Natural killer cell (primary cell): ENCODE measurements around the gene SND1. TPM values are rescaled to one million over a fixed set of nuclear protein-coding genes. Genes with fewer than 3 reads are reported as not detected.

ENCODE experiments used
- ATAC-seq, 3 donors: fragments of 150-1000 bp in 2 of 3; fragments of 200-7000 bp in 1 of 3; cut with Tn5 transposase; 1 replicate in 1 of 3; 2 replicates in 2 of 3; pipeline ENCODE4 v1.10.0; 2021; ENCODE audit warnings: mild to moderate bottlenecking in 2 of 3, moderate library complexity in 2 of 3
- DNase-seq, 2 donors: peaks; one replicate each; pipeline versions ENCODE4 v3.0.0 to v3.0.0-alpha.2; 2013 to 2021; ENCODE audit warnings: mixed read lengths in 1 of 2
- H3K27ac ChIP-seq: one replicate; pipeline ENCODE4 v1.5.1; 2013; ENCODE audit warnings: mild to moderate bottlenecking, low read length
- H3K27me3 ChIP-seq: one replicate; pipeline ENCODE4 v1.6.1; 2013; ENCODE audit warnings: low read length; ENCODE audit not compliant: control insufficient read depth, insufficient read depth
- H3K36me3 ChIP-seq: one replicate; pipeline ENCODE4 v1.6.1; 2013; ENCODE audit warnings: low read length; ENCODE audit not compliant: control insufficient read depth, insufficient read depth
- H3K4me1 ChIP-seq: one replicate; pipeline ENCODE4 v1.6.1; 2013; ENCODE audit warnings: low read length; ENCODE audit not compliant: control insufficient read depth, insufficient read depth
- H3K4me3 ChIP-seq: one replicate; pipeline ENCODE4 v1.5.1; 2013; ENCODE audit warnings: low read length
- H3K9me3 ChIP-seq: one replicate; pipeline ENCODE4 v1.6.1; 2013; ENCODE audit warnings: low read length; ENCODE audit not compliant: control insufficient read depth, insufficient read depth
- H3K27ac Mint-ChIP-seq, 2 donors: one replicate each; pipeline ENCODE4 v1.8.0; 2022; ENCODE audit warnings: mild to moderate bottlenecking in 2 of 2, mixed read lengths in 2 of 2, moderate library complexity in 1 of 2
- H3K27me3 Mint-ChIP-seq, 2 donors: one replicate each; pipeline ENCODE4 v1.8.0; 2022; ENCODE audit warnings: low read depth in 2 of 2, mixed read lengths in 2 of 2
- H3K36me3 Mint-ChIP-seq: one replicate; pipeline ENCODE4 v1.8.0; 2022; ENCODE audit warnings: mixed read lengths
- H3K4me1 Mint-ChIP-seq, 2 donors: one replicate each; pipeline ENCODE4 v1.8.0; 2022; ENCODE audit warnings: mixed read lengths in 2 of 2
- H3K4me3 Mint-ChIP-seq: one replicate; pipeline ENCODE4 v1.8.0; 2022; ENCODE audit warnings: mild to moderate bottlenecking, moderate library complexity, mixed read lengths
- H3K9me3 Mint-ChIP-seq, 2 donors: one replicate each; pipeline ENCODE4 v1.8.0; 2022; ENCODE audit warnings: mixed read lengths in 2 of 2
- CTCF ChIP-seq: fragments of 200-600 bp; IDR thresholded peaks from one replicate; pipeline ENCODE4 v1.8.0; 2022; ENCODE audit warnings: antibody characterized with exemption
- WGBS: methylation state at CpG from one replicate; pipeline ENCODE4 v1.1.7; 2013; ENCODE audit warnings: missing lambda C conversion rate; ENCODE audit not compliant: insufficient coverage; 5-methylcytosine and 5-hydroxymethylcytosine counted together
- intact Hi-C: fragments of 100-400 bp; cut with micrococcal nuclease; formaldehyde crosslinking; loops from one replicate; pipeline ENCODE4 v1.14.2; 2022
- total RNA-seq, 4 donors: library from RNA; stranded (reverse); fragments of 120-200 nt in 1 of 4; gene quantifications; one replicate each; pipeline versions ENCODE4 v1.2.3 to v1.2.4, GENCODE V29; 2013 to 2022

Gene SND1
- total RNA-seq, 3 donors from 2014 or later (not counting 1 experiment from before 2014, with no cell fraction given): 149 to 188 (median 149) TPM

GRCh38 chr7:127892488-127893314 lies 240.7 kb downstream of the SND1 start:
- Histone ChIP-seq H3K9me3 (no peaks in the 10 kb centered on the region), H3K4me3 (no peak overlapping the region), H3K36me3 (peaks cover 19% of the 10 kb centered on the region), H3K4me1 (no peaks in the 10 kb centered on the region), H3K27ac (no peak overlapping the region), H3K27me3 (no peaks in the 10 kb centered on the region)
- ATAC-seq (no peak), DNase-seq (no peak)
- Mint-ChIP-seq H3K27me3 (no peaks in the 10 kb centered on the region), H3K36me3 (peaks cover 11% of the 10 kb centered on the region), H3K4me1 (peaks cover 17 to 23% of the 10 kb centered on the region in 2 donors), H3K4me3 (no peak overlapping the region), H3K9me3 (no peaks in the 10 kb centered on the region), H3K27ac (no peak overlapping the region)
- no peak for TF ChIP-seq CTCF
- intact Hi-C loops: no loop called here
- WGBS: 95% methylated on average over 8 of the region's 9 CpGs

GRCh38 chr7:127893547-127893946 lies 241.6 kb downstream of the SND1 start:
- Mint-ChIP-seq H3K9me3 (no peaks in the 10 kb centered on the region), H3K4me1 (peaks cover 17 to 21% of the 10 kb centered on the region in 2 donors), H3K27me3 (no peaks in the 10 kb centered on the region), H3K27ac (no peak overlapping the region), H3K4me3 (no peak overlapping the region), H3K36me3 (peaks cover 11% of the 10 kb centered on the region)
- H3K36me3 ChIP-seq: peaks cover 14% of the 10 kb centered on the region
- intact Hi-C loops: no loop called here
- DNase-seq: no peak
- no peaks in the 10 kb centered on the region for H3K27me3 ChIP-seq
- ATAC-seq: no peak
- H3K4me3 ChIP-seq: no peak overlapping the region
- H3K9me3 ChIP-seq: no peaks in the 10 kb centered on the region
- H3K4me1 ChIP-seq: no peaks in the 10 kb centered on the region
- no peak overlapping the region for H3K27ac ChIP-seq
- TF ChIP-seq CTCF: no peak
- 93% methylated on average over 1 of the region's 1 CpG for WGBS

DNA sequence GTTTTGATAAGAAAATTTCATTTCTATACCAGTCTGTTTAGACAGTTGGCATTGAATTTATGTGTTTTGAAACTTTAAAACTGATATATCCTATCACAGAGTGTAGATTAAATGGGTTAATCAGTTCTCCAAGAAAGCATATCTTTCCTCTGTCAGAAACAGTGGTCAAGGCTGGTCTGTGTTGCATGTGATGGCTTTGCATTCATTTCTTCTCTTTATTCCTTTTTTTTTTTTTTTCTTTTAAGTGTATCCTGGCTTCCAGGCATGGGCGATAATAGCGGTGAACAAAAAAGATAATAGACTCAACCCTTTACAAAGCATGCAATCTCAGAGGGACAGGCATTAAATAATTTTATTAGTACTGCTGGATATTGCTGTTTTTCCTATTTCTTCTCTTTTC lies 242.6 kb downstream of the SND1 start:
- no peaks in the 10 kb centered on the region for H3K4me1 ChIP-seq
- WGBS: no CpG with 5 or more reads among the region's 2 CpGs
- H3K27ac ChIP-seq: no peak overlapping the region
- no peaks in the 10 kb centered on the region for H3K9me3 ChIP-seq
- H3K4me3 ChIP-seq: no peak overlapping the region
- intact Hi-C loops: no loop called here
- Mint-ChIP-seq H3K4me1 (peaks cover 21 to 24% of the 10 kb centered on the region in 2 donors), H3K36me3 (peaks cover 8% of the 10 kb centered on the region), H3K27ac (no peak overlapping the region), H3K9me3 (no peaks in the 10 kb centered on the region), H3K4me3 (no peak overlapping the region), H3K27me3 (no peaks in the 10 kb centered on the region)
- H3K27me3 ChIP-seq: no peaks in the 10 kb centered on the region
- peaks cover 5% of the 10 kb centered on the region for H3K36me3 ChIP-seq
- TF ChIP-seq CTCF: no peak
- ATAC-seq: no peak
- DNase-seq: no peak
